G401.6 (cell line): Measurements from ENCODE around the gene SULT2B1.
"Not testable (repeated sequence)": the region's sequence is repeated elsewhere in the genome, so short reads cannot be mapped to it uniquely, and the experiment has no call there.

Experiments used
- FAIRE-seq: peaks from 2 replicates; lab custom pipeline; 2012; peaks lifted over from hg19 to GRCh38; lab: Jason Lieb, UNC

The SULT2B1 gene

DNA sequence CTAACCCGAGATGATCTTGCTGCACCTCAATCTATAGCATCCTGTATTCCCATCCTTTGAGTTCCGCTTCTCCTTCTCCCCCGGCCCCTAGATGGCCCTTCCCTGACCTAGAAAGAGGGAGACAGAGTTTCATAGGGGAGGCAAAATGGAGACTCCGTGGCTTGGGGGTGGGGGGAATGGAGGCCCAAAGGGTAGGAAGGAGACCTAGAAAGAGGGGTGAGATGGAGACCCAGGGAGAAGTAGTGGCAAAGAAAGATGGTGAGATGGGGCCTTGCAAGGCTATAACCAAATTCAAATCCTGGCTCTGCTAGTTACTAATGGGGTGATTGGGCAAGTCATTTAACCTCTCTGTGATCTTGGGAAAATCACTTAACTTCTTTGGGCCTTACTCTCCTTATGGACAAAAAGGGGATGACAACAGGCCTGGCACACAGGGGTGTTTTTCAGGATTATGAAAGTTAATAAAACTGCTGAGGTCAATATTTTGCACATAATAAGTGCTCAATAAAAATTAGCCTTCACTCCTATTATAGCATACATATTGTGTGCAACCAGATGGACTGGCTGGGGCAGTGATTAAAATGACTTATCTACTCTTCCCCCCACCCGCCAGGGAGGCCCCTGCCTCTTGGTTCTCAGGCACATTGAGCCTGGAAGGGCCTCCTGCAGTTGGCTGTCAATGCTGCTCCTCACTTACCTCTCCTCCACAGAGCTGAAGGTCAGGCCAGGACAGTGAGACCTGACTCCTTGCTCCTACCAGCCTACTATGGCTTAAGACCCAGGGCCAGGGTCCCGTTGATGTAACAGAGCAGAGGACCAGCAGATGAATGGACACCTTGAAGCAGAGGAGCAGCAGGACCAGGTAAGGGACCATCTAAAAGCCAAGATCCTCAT, 68.0 kb downstream of the SULT2B1 start:
- FAIRE-seq: no peak

DNA sequence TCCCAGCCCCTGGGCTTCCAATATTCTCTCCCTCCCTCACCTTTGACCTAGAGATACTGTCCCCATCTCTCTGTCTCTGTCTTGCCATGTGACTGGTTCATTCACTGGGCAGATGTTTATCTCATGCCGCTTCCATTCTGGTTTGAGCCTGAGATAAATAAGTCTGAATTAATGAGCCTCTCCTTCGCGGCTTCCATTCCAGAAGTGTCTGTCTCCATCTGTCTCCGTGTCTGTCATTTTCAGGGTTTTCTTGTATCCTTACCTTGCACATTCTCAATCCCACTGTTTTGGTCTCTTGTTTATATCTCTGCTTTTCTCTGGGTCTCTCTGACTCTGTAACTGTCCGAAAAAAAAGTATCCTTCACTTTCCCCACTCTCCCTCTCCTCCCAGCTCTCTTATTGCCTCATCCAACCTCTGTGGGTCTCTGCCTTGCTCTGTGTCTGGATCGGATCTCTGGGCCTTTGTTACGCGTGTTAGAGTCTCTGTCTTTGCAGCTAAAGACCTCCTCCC, 71.6 kb downstream of the SULT2B1 start:
- FAIRE-seq: no peak

DNA sequence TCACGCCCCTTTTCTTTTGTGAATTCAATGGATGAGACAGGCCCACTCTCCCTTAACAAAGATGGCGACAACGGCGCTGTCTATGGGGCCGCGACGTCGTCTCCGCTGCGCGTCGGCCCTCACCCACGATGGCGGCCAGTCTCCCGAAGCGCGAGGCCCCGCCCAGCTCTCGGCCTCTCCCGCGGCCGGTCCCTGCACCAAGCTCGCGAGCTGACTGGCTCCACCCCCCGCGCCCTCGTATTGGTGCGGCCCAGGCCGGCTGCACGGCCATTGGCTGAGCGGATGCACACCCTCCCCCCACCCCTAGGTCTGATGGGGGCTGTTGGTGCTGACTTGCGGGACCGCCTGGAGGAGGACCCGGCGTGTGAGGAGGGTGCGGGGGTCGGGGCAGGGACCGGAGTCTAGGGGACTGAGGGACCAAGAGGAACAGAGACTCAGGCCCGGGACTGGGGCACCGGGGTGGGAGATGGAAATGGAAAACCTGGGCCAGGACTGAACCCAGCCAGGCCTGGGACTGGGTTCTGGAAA, 72.2 kb downstream of the SULT2B1 start:
- FAIRE-seq: peak; percentile 96

GRCh38 chr19:48624791-48625723, 73.1 kb downstream of the SULT2B1 start:
- FAIRE-seq: no peak

GRCh38 chr19:48625891-48626327, 73.9 kb downstream of the SULT2B1 start:
- no peak for FAIRE-seq

- FAIRE-seq: no peak
Observed at GRCh38 chr19:48627201-48627864, 75.4 kb downstream of the SULT2B1 start.

DNA sequence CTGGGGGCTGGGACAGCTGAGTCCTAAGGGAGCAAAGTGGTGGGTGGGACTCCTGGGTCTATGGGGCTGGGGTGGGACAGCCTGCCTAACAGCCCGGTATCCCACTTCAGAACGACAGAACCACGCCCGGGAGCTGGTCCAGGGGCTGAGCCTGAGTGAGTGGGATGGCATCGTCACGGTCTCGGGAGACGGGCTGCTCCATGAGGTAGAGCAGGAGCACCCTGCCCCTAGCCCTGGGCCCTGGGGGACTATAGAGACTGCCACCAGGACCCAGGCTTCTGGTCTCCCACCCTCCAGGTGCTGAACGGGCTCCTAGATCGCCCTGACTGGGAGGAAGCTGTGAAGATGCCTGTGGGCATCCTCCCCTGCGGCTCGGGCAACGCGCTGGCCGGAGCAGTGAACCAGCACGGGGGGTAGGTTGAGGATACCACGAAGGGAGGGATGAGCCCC, 75.9 kb downstream of the SULT2B1 start:
- FAIRE-seq: no peak

GRCh38 chr19:48628486-48629296, 76.7 kb downstream of the SULT2B1 start:
- FAIRE-seq: no peak

DNA sequence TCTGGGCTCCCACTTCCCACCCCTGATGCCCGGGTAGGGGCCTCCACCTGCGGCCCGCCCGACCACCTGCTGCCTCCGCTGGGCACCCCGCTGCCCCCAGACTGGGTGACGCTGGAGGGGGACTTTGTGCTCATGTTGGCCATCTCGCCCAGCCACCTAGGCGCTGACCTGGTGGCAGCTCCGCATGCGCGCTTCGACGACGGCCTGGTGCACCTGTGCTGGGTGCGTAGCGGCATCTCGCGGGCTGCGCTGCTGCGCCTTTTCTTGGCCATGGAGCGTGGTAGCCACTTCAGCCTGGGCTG, 77.3 kb downstream of the SULT2B1 start:
- no peak for FAIRE-seq

DNA sequence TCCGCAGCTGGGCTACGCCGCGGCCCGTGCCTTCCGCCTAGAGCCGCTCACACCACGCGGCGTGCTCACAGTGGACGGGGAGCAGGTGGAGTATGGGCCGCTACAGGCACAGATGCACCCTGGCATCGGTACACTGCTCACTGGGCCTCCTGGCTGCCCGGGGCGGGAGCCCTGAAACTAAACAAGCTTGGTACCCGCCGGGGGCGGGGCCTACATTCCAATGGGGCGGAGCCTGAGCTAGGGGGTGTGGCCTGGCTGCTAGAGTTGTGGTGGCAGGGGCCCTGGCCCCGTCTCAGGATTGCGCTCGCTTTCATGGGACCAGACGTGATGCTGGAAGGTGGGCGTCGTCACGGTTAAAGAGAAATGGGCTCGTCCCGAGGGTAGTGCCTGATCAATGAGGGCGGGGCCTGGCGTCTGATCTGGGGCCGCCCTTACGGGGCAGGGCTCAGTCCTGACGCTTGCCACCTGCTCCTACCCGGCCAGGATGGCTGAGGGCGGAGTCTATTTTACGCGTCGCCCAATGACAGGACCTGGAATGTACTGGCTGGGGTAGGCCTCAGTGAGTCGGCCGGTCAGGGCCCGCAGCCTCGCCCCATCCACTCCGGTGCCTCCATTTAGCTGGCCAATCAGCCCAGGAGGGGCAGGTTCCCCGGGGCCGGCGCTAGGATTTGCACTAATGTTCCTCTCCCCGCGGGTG, 77.8 kb downstream of the SULT2B1 start:
- FAIRE-seq: peak; percentile 98

- FAIRE-seq: no peak
Observed at GRCh38 chr19:48630296-48631063, 78.5 kb downstream of the SULT2B1 start.

- FAIRE-seq: no peak
Observed at GRCh38 chr19:48631225-48631624, 79.3 kb downstream of the SULT2B1 start.

- FAIRE-seq: not testable (repeated sequence)
Observed at GRCh38 chr19:48632286-48632685, 80.3 kb downstream of the SULT2B1 start.

- FAIRE-seq: no peak
Observed at GRCh38 chr19:48632692-48633147, 80.7 kb downstream of the SULT2B1 start.

- no peak for FAIRE-seq
Observed at GRCh38 chr19:48633148-48634035, 81.4 kb downstream of the SULT2B1 start.

DNA sequence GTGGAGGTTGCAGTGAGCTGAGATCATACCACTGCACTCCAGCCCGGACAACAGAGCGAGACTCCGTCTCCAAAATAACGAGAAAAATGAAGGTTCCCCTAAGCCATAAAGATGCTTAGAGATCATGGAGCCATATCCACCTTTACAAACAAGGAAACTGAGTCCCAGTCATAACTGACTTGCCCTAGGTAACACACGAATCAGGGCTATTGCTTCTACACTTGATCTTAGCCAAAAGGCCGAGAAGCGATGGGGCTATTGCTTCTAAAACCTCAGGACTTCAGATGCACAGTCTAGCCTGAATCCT, 82.0 kb downstream of the SULT2B1 start:
- FAIRE-seq: no peak

DNA sequence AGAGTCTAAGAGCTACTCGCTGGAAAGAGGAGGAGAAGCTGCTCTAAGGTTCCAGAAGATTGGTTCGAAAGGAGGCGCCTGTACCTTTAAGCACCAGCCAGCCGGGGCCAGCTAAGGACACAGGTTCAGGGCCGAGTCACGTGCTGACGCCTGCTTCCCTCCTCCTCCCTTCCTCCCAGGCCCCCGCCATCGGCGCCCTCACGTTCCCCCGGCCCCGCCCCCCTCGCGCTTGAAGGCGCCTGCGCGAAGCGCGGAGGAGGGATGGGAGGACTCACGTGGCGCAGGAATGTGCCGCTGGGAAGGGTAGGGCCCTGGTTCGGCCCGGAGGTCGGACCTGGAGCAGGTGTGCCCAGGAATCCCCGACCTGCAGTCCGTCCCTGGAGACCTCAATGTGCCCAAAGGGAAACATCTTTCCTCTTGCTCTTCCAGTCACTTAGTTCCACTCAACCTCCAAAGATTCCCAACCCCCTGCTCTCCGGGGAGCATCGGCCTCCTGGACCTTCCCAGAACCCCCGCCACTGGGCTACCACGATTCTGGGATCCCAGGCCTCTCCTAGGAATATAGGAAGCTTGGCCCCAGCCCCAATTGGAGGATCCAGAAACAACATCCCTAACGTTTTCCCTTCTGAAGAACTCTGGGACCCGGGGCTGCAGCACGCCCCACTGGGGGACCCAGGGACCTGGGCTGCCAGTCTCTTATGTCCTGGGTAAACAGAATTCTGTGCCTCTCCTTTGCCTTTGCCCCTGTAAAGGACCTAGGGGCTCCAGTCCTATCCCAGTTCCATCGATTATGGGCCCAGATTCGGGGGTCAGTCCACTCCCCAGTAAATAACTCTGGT, 82.7 kb downstream of the SULT2B1 start:
- FAIRE-seq: peak; percentile 96
